Aorta (tissue), 5 donors: Measurements from ENCODE around the gene FAM90A1. TPM values are rescaled to one million over a fixed set of nuclear protein-coding genes. Genes with fewer than 3 reads are reported as not detected.
"Not testable (repeated sequence)": the region's sequence is repeated elsewhere in the genome, so short reads cannot be mapped to it uniquely, and the experiment has no call there.

ENCODE experiments used
- ATAC-seq: fragments of 200-7000 bp; cut with Tn5 transposase; one replicate; pipeline ENCODE4 v1.9.1; 2022; ENCODE audit warnings: moderate library complexity; ENCODE audit not compliant: low FRiP score
- DNase-seq, 2 donors: peaks; one replicate each; pipeline ENCODE4 v3.0.0-alpha.2; 2020
- H3K27ac ChIP-seq, 2 donors: one replicate each; pipeline ENCODE4 v1.5.1; 2013; ENCODE audit warnings: low read length in 2 of 2, mild to moderate bottlenecking in 2 of 2, moderate library complexity in 2 of 2, control low read depth in 1 of 2, inconsistent platforms in 1 of 2, low read depth in 1 of 2
- H3K27me3 ChIP-seq, 2 donors: one replicate each; pipeline ENCODE4 v1.6.1; 2013; ENCODE audit warnings: control low read depth in 1 of 2, low read length in 1 of 2, mild to moderate bottlenecking in 1 of 2, moderate library complexity in 1 of 2; ENCODE audit not compliant: insufficient read depth in 2 of 2, control insufficient read depth in 1 of 2
- H3K36me3 ChIP-seq, 2 donors: one replicate each; pipeline ENCODE4 v1.6.1; 2013; ENCODE audit warnings: control low read depth in 1 of 2, low read length in 1 of 2, mild to moderate bottlenecking in 1 of 2; ENCODE audit not compliant: insufficient read depth in 2 of 2, control insufficient read depth in 1 of 2
- H3K4me1 ChIP-seq, 2 donors: one replicate each; pipeline ENCODE4 v1.6.1; 2013; ENCODE audit warnings: low read length in 2 of 2, control low read depth in 1 of 2, mild to moderate bottlenecking in 1 of 2, moderate library complexity in 1 of 2; ENCODE audit not compliant: insufficient read depth in 2 of 2, control insufficient read depth in 1 of 2
- H3K4me3 ChIP-seq, 2 donors: one replicate each; pipeline ENCODE4 v1.5.1; 2013; ENCODE audit warnings: low read length in 2 of 2, control low read depth in 1 of 2, mild to moderate bottlenecking in 1 of 2
- H3K9me3 ChIP-seq: one replicate; pipeline ENCODE4 v1.6.1; 2013; ENCODE audit warnings: mild to moderate bottlenecking, low read length; ENCODE audit not compliant: control insufficient read depth
- WGBS, 2 donors: extraction: QIAGEN DNeasy Blood & Tissue Kit; methylation state at CpG; one replicate each; pipeline ENCODE4 v1.1.7; 2013; 5-methylcytosine and 5-hydroxymethylcytosine counted together
- intact Hi-C, 2 donors: fragments of 100-400 bp; cut with DNase I; formaldehyde crosslinking; loops; one replicate each; pipeline versions ENCODE4 v1.14.2 to v1.15.0; 2022
- polyA plus RNA-seq, 2 donors: library from polyadenylated mRNA; stranded (reverse); fragments of 200-250 nt; gene quantifications; one replicate each; pipeline ENCODE4 v1.2.3, GENCODE V29; 2013
- total RNA-seq, 2 donors: library from RNA; stranded (reverse); fragmentation: NEBNext Ultra II Directional; extraction: Animal tissue kit (Norgen Biotek cat#: 25700); gene quantifications; one replicate each; pipeline ENCODE4 v1.2.1, GENCODE V29; 2021
- donor health status: healthy with polysubstance abuse.
- donor health status: Bipolar disorder and iron deficiency.
- donor health status: DM: no; HTN: no; CAD: no.
- donor health status: DM: no; HTN: no; CAD: no.
- donor health status: DM: yes; HTN: yes; CAD: no.

The FAM90A1 gene
- total and polyA plus RNA-seq, 4 donors = 0.13 to 0.32 (median 0.27) TPM; not detected in 1

DNA sequence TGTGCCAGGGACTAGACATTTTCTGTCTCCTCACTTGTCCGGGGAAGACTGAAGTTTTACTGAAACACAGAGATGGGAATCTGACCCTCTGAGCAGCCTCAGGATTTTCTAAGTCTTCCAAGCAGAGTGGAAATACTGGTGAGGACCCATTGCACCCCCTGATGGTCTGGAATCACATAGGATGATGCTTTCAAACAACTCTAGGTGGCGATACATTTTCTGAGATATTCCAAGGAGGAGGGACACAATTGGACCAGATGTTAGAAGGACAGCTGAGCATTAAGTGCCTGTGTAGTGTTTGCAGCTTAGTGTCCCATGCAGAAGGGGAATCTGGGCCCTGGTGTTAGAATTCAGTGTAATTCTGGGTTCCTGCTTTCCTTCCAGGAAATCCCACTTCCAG is 39.3 kb downstream of the FAM90A1 start:
- intact Hi-C loops, H3K4me1 ChIP-seq, DNase-seq, H3K27ac ChIP-seq, H3K36me3 ChIP-seq, H3K9me3 ChIP-seq, H3K27me3 ChIP-seq, H3K4me3 ChIP-seq, ATAC-seq: not testable (repeated sequence)
- WGBS, 2 donors = 78 to 79% methylated on average over 2 of the region's 2 CpGs

GRCh38 chr12:8184206-8184605 is 43.2 kb downstream of the FAM90A1 start:
- DNase-seq, ATAC-seq, H3K27me3 ChIP-seq, H3K4me3 ChIP-seq, H3K4me1 ChIP-seq, H3K9me3 ChIP-seq, H3K27ac ChIP-seq, intact Hi-C loops, H3K36me3 ChIP-seq: not testable (repeated sequence)
- WGBS, 2 donors = 94% methylated on average over 28 of the region's 28 CpGs; no CpG with 5 or more reads in 1 of the 2 donors

GRCh38 chr12:8183346-8183745 is 44.1 kb downstream of the FAM90A1 start:
- not testable (repeated sequence) for ATAC-seq, H3K36me3 ChIP-seq
- 96 to 99% methylated on average over 17 to 23 of the region's 23 CpGs for WGBS, 2 donors

DNA sequence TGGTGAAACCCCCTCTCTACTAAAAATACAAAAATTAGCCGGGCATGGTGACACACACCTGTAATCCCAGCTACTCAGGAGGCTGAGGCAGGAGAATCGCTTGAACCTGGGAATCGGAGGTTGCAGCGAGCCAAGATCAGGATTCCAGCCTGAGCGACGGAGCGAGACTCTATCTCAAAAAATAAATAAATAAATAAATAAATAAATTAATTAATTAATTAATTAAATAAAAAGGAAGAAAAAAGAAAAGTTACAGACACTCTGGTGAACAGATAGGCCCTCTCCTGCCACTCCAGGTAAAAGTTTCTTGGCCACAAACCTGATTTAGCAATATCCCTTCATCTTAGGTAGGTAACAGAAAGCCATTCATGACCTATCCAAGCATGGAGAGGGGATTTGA is 44.5 kb downstream of the FAM90A1 start:
- ATAC-seq, H3K36me3 ChIP-seq, H3K4me3 ChIP-seq, DNase-seq, H3K9me3 ChIP-seq, intact Hi-C loops, H3K4me1 ChIP-seq, H3K27ac ChIP-seq, H3K27me3 ChIP-seq: not testable (repeated sequence)
- WGBS, 2 donors = 97 to 99% methylated on average over 7 of the region's 7 CpGs

More at GRCh38 chr12:8183346-8183745, 44.1 kb downstream of the FAM90A1 start:
- H3K4me1 ChIP-seq, DNase-seq, intact Hi-C loops, H3K9me3 ChIP-seq, H3K27ac ChIP-seq, H3K27me3 ChIP-seq, H3K4me3 ChIP-seq: not testable (repeated sequence)

DNA sequence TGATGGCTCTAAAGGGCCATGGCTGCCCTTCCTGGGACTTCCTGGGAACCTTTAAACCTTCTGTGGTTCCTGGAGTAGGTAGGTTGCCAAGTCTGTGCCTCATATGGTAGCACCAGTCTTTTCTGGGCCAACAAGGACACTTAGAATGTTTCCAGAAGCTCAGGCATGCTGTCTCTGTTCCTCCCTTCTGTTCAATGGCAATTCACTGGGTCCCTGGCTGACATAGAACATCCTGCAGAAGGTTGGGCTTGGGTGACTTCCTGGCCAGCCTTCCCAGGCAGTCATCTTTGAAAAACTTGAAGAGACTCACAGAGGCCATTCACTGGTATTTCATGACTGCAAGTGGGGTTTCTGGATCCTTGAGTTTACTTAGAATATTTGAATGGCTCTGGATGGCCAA is 46.1 kb downstream of the FAM90A1 start:
- H3K4me1 ChIP-seq, DNase-seq, H3K9me3 ChIP-seq, H3K27ac ChIP-seq, H3K27me3 ChIP-seq, ATAC-seq, H3K4me3 ChIP-seq, H3K36me3 ChIP-seq, intact Hi-C loops: not testable (repeated sequence)

- intact Hi-C loops, ATAC-seq, H3K27me3 ChIP-seq, H3K4me1 ChIP-seq, H3K36me3 ChIP-seq, H3K9me3 ChIP-seq: not testable (repeated sequence)
- Histone ChIP-seq H3K27ac (peak overlapping the region in 1 of 2 donors; percentile 43), H3K4me3 (peak overlapping the region; percentile 52 to 61)
- WGBS, 2 donors = 0% methylated on average over 41 to 43 of the region's 43 CpGs
- peak; percentile 84 to 95 for DNase-seq
These were observed 47.3 kb downstream of the FAM90A1 start for GRCh38 chr12:8179989-8180585.

DNA sequence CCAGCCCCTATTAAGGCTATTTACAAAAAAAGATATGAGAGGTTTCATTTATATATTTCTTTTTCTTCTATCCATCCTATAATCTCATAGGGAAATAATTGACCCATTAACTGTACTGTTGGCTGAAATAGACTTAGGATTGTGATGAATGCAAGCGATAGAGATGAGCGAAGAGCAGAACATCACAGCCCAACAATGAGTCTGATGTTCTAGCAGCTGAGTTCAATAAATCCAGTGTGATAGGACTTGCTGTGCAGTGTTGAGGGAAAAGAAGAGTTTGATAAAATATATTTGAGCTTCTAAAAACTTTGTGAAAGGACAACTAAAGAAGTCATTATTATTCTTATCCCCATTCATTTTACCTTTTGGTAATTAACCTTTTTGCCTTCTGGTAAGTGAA is 54.5 kb downstream of the FAM90A1 start:
- ATAC-seq, H3K9me3 ChIP-seq, H3K36me3 ChIP-seq, H3K4me1 ChIP-seq, H3K4me3 ChIP-seq, H3K27me3 ChIP-seq, DNase-seq, H3K27ac ChIP-seq, intact Hi-C loops: not testable (repeated sequence)
- WGBS, 2 donors = 92 to 98% methylated on average over 2 of the region's 2 CpGs

Other genes with a start within 250 kb of the FAM90A1 start
- 10 to 100 TPM; 29.8 to 32.1 TPM for gene FOXJ2, start 194.9 kb downstream of the FAM90A1 start, total RNA-seq
- 10 to 100 TPM in 1 of 2 donors, 1 to 10 TPM in 1; 6.0 to 12.1 TPM for gene FOXJ2, start 194.9 kb downstream of the FAM90A1 start, polyA plus RNA-seq
- gene C3AR1, start 161.3 kb downstream of the FAM90A1 start, total RNA-seq = 10 to 100 TPM; 23.4 to 39.8 TPM
- 10 to 100 TPM in 1 of 2 donors, 1 to 10 TPM in 1; 4.8 to 23.9 TPM for gene C3AR1, start 161.3 kb downstream of the FAM90A1 start, polyA plus RNA-seq
- gene NECAP1, start 145.3 kb downstream of the FAM90A1 start, total RNA-seq = 10 to 100 TPM; 29.6 to 33.2 TPM
- gene NECAP1, start 145.3 kb downstream of the FAM90A1 start, polyA plus RNA-seq = 10 to 100 TPM; 13.6 to 20.1 TPM
- gene CLEC4A, start 104.0 kb downstream of the FAM90A1 start, total RNA-seq = 1 to 10 TPM; 3.0 to 5.2 TPM
- gene CLEC4A, start 104.0 kb downstream of the FAM90A1 start, polyA plus RNA-seq = 1 to 10 TPM; 3.9 to 8.4 TPM
- gene ZNF705A, start 70.6 kb downstream of the FAM90A1 start, total RNA-seq = not detected
- not detected for gene ZNF705A, start 70.6 kb downstream of the FAM90A1 start, polyA plus RNA-seq
- not detected for gene CLEC6A, start 228.3 kb upstream of the FAM90A1 start, total RNA-seq
- not detected for gene CLEC6A, start 228.3 kb upstream of the FAM90A1 start, polyA plus RNA-seq